Astrocyte (in vitro differentiated cells and primary cell): Measurements from ENCODE around the gene SMIM45.
A peak's percentile ranks its signal among the peaks of the same experiment; 100 is the strongest.

Source experiments
- DNase-seq: peaks from one replicate; pipeline ENCODE4 v3.0.0-alpha.2; 2010; ENCODE audit warnings: low read depth
- FAIRE-seq: peaks from 2 replicates; lab custom pipeline; 2011; peaks lifted over from hg19 to GRCh38; lab: Jason Lieb, UNC
- H2AFZ ChIP-seq: 2 replicates; pipeline ENCODE4 v1.6.0; 2012; ENCODE audit warnings: low read depth, low read length, inconsistent platforms
- H3K27ac ChIP-seq: 2 replicates; pipeline ENCODE4 v1.5.1; 2011; ENCODE audit warnings: low read depth, low read length, inconsistent platforms
- H3K27me3 ChIP-seq: 2 replicates; pipeline ENCODE4 v1.6.0; 2011; ENCODE audit warnings: low read length, inconsistent platforms; ENCODE audit not compliant: insufficient read depth
- H3K36me3 ChIP-seq: 2 replicates; pipeline ENCODE4 v1.5.1; 2011; ENCODE audit warnings: low read length, inconsistent platforms; ENCODE audit not compliant: insufficient read depth
- H3K4me1 ChIP-seq: 2 replicates; pipeline ENCODE4 v1.5.1; 2011; ENCODE audit warnings: low read length, inconsistent platforms; ENCODE audit not compliant: insufficient read depth
- H3K4me2 ChIP-seq: 2 replicates; pipeline ENCODE4 v1.6.0; 2012; ENCODE audit warnings: low read length, inconsistent platforms
- H3K4me3 ChIP-seq: 2 replicates; pipeline ENCODE4 v1.5.1; 2011; ENCODE audit warnings: low read depth, mild to moderate bottlenecking, low read length, inconsistent platforms; ENCODE audit not compliant: insufficient read depth
- H3K79me2 ChIP-seq: 2 replicates; pipeline ENCODE4 v1.6.0; 2012; ENCODE audit warnings: mild to moderate bottlenecking, low read length, inconsistent platforms; ENCODE audit not compliant: insufficient read depth
- H3K9ac ChIP-seq: 2 replicates; pipeline ENCODE4 v1.6.0; 2012; ENCODE audit warnings: mild to moderate bottlenecking, low read length, inconsistent platforms
- H3K9me3 ChIP-seq: 2 replicates; pipeline ENCODE4 v1.5.1; 2012; ENCODE audit warnings: low read depth, mild to moderate bottlenecking, low read length, inconsistent platforms; ENCODE audit not compliant: insufficient read depth
- H4K20me1 ChIP-seq: 2 replicates; pipeline ENCODE4 v1.6.0; 2012; ENCODE audit warnings: low read length, inconsistent platforms; ENCODE audit not compliant: insufficient read depth
- H3K27ac Mint-ChIP-seq: one replicate; pipeline ENCODE4 v1.8.0; 2021; ENCODE audit warnings: mild to moderate bottlenecking, mixed read lengths; ENCODE audit not compliant: unreplicated experiment
- H3K27me3 Mint-ChIP-seq: one replicate; pipeline ENCODE4 v1.8.0; 2021; ENCODE audit warnings: low read depth, mixed read lengths; ENCODE audit not compliant: unreplicated experiment
- H3K36me3 Mint-ChIP-seq: one replicate; pipeline ENCODE4 v1.8.0; 2021; ENCODE audit warnings: low read depth, mixed read lengths; ENCODE audit not compliant: unreplicated experiment
- H3K4me1 Mint-ChIP-seq: one replicate; pipeline ENCODE4 v1.8.0; 2021; ENCODE audit warnings: low read depth, mixed read lengths; ENCODE audit not compliant: unreplicated experiment
- H3K4me3 Mint-ChIP-seq: one replicate; pipeline ENCODE4 v1.8.0; 2021; ENCODE audit warnings: mild to moderate bottlenecking, moderate library complexity, mixed read lengths; ENCODE audit not compliant: unreplicated experiment
- H3K9me3 Mint-ChIP-seq: one replicate; pipeline ENCODE4 v1.8.0; 2021; ENCODE audit warnings: mild to moderate bottlenecking, mixed read lengths; ENCODE audit not compliant: unreplicated experiment
- CTCF ChIP-seq: IDR thresholded peaks from 2 replicates; pipeline ENCODE4 v1.5.1; 2011; ENCODE audit warnings: low read depth, mild to moderate bottlenecking, inconsistent platforms, low read length, moderate library complexity; ENCODE audit not compliant: insufficient read depth
- EZH2 ChIP-seq: IDR thresholded peaks from 2 replicates; pipeline ENCODE4 v1.6.1; 2012; ENCODE audit warnings: mild to moderate bottlenecking, low read length, inconsistent platforms; ENCODE audit not compliant: insufficient read depth

SMIM45 gene

GRCh38 chr22:41936894-41937169, 15.1 kb upstream of the SMIM45 start:
- Mint-ChIP-seq H3K36me3 (no peaks in the 10 kb centered on the region), H3K27ac (no peak overlapping the region)
- no peak for FAIRE-seq

DNA sequence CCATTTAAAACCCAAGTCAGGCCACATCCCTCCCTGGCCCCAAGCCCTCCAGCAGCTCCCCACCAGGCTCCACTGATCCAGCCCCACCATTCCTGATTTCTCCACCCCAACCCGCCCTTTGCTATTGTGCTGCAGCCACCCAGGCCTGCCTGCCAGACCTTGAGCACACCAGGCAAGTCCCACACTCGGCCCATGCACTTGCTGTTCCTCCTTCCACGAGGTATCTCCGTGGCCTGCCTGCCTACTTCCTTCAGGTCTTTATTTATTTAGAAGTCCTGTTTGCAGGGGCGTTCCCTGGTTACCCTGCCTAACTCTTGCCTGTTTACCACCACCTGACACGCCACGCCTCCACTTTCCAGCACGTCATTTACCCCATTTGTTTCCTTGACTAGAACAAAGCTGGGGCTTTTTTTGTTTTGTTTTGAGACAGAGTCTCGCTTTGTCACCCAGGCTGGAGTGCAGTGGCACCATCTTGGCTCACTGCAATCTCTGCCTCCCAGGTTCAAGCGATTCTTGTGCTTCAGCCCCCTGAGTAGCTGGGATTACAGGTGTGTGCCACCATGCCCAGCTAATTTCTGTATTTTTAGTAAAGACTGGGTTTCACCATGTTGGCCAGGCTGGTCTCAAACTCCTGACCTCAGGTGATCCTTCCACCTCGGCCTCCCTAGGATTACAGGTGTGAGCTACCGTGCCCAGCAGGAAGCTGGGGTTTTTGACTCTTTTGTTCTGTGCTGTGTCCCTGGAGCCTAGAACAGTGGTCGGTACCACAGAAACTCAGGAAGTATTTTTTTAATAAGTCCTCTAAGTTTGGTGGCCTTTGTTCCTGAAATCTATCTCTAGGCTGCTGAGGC, 11.7 kb upstream of the SMIM45 start:
- Mint-ChIP-seq H3K36me3 (no peaks in the 10 kb centered on the region), H3K9me3 (no peaks in the 10 kb centered on the region), H3K27me3 (no peaks in the 10 kb centered on the region), H3K27ac (peak overlapping the region; percentile 90), H3K4me1 (peaks cover 8% of the 10 kb centered on the region), H3K4me3 (peak overlapping the region; percentile 14)
- no peaks in the 10 kb centered on the region for H3K9me3 ChIP-seq
- no peak overlapping the region for H3K4me3 ChIP-seq
- H3K27me3 ChIP-seq, result no peaks in the 10 kb centered on the region
- H2AFZ ChIP-seq, result no peak overlapping the region
- peak overlapping the region; percentile 12 for H3K4me2 ChIP-seq
- peaks cover 14% of the 10 kb centered on the region for H3K4me1 ChIP-seq
- H3K9ac ChIP-seq, result peak overlapping the region; percentile 37
- FAIRE-seq (no peak), DNase-seq (no peak)
- peaks cover 4% of the 10 kb centered on the region for H3K36me3 ChIP-seq
- peak overlapping the region; percentile 27 for H3K27ac ChIP-seq
- no peaks in the 10 kb centered on the region for H3K79me2 ChIP-seq
- peaks cover 9% of the 10 kb centered on the region for H4K20me1 ChIP-seq
- TF ChIP-seq CTCF, result no peak
- TF ChIP-seq EZH2, result no peak

More at GRCh38 chr22:41936894-41937169, 15.1 kb upstream of the SMIM45 start:
- Histone ChIP-seq H3K4me2 (no peak overlapping the region), H3K9me3 (no peaks in the 10 kb centered on the region), H3K4me1 (peaks cover 6% of the 10 kb centered on the region), H2AFZ (no peak overlapping the region), H4K20me1 (peaks cover 3% of the 10 kb centered on the region), H3K4me3 (no peak overlapping the region), H3K27me3 (no peaks in the 10 kb centered on the region), H3K79me2 (no peaks in the 10 kb centered on the region), H3K27ac (no peak overlapping the region), H3K36me3 (no peaks in the 10 kb centered on the region), H3K9ac (no peak overlapping the region)
- Mint-ChIP-seq H3K4me3 (no peak overlapping the region), H3K4me1 (peaks cover 4% of the 10 kb centered on the region), H3K9me3 (no peaks in the 10 kb centered on the region), H3K27me3 (peaks cover 2% of the 10 kb centered on the region)
- no peak for DNase-seq
- no peak for TF ChIP-seq EZH2
- no peak for TF ChIP-seq CTCF
